ENCODE data around the gene NEIL1.
"Not testable (repeated sequence)": the region's sequence is repeated elsewhere in the genome, so short reads cannot be mapped to it uniquely, and the experiment has no call there.

The NEIL1 gene

DNA sequence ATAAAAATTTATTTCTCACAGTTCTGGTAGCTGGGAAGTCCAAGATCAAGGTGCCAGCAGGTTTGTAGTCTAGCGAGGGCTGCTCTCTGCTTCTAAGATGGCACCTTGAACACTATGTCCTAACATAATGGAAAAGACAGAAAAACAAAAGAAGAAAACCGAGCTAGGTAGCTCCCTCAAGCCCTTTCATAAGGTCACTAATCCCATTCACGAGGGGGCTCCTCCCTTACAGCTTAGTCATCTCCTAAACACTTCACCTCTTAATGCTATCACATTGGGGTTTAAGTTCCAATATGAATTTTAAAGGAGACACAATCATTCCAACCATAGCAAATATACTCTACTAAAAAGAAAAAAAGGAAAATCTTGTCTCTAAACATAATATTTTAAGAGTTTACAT lies 40.7 kb upstream of the NEIL1 start:
- Histone ChIP-seq H3K27ac (no peak overlapping the region), H3K4me2 (no peak overlapping the region), H3K4me1 (ENCODE audit: low read depth, poor library complexity, severe bottlenecking) (no peaks in the 10 kb centered on the region), H4K20me1 (ENCODE audit: insufficient read depth) (no peaks in the 10 kb centered on the region), H3K27me3 (ENCODE audit: insufficient read depth, low read depth) (no peaks in the 10 kb centered on the region), H3K79me2 (ENCODE audit: insufficient read depth, low read depth) (no peaks in the 10 kb centered on the region), H3K9ac (no peak overlapping the region), H3K4me3 (IDR thresholded peaks at IDR 0.05; ENCODE audit: insufficient read depth, low read depth, low read length) (no peak overlapping the region), H3K36me3 (ENCODE audit: insufficient read depth) (no peaks in the 10 kb centered on the region), H2AFZ (ENCODE audit: low read depth) (no peak overlapping the region)
- TF ChIP-seq, protein P1, sequence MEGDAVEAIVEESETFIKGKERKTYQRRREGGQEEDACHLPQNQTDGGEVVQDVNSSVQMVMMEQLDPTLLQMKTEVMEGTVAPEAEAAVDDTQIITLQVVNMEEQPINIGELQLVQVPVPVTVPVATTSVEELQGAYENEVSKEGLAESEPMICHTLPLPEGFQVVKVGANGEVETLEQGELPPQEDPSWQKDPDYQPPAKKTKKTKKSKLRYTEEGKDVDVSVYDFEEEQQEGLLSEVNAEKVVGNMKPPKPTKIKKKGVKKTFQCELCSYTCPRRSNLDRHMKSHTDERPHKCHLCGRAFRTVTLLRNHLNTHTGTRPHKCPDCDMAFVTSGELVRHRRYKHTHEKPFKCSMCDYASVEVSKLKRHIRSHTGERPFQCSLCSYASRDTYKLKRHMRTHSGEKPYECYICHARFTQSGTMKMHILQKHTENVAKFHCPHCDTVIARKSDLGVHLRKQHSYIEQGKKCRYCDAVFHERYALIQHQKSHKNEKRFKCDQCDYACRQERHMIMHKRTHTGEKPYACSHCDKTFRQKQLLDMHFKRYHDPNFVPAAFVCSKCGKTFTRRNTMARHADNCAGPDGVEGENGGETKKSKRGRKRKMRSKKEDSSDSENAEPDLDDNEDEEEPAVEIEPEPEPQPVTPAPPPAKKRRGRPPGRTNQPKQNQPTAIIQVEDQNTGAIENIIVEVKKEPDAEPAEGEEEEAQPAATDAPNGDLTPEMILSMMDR (conservative IDR thresholded peaks at IDR 0.05; ENCODE audit: low read depth, low read length): no peak

DNA sequence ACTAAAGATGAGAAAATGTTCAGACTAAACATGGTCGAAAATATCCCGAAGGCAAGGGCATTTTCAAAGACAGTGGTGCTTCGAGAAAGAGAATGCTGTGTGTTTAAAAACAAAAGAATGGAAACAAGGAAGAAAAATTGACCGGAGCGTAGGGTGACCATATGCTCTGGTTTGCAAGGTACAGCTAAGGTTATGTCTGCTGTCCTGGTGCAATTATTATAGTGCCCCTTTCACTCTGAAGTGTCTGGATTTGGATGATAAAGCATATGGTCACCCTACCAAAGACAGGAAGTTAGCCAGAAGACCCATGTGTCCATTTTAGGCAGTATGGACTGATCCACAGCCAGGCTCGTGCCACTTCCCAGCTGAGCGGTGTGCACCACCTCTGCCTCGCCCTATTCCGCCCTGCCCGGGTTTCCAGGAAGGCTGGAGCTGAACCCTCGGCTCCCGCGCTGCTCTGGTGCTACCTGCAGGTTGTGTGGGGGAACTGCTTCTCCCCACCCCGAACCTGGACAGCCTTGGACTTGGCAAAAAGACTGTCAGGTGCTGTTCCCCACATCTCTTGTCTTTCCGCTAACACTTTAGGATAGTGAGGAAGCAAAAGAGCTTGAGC lies 39.0 kb upstream of the NEIL1 start:
- TF ChIP-seq, protein P1 (conservative IDR thresholded peaks at IDR 0.05; ENCODE audit: low read depth, low read length): peak; percentile 42
- Histone ChIP-seq H3K4me3 (IDR thresholded peaks at IDR 0.05; ENCODE audit: insufficient read depth, low read depth, low read length) (no peak overlapping the region), H4K20me1 (ENCODE audit: insufficient read depth) (no peaks in the 10 kb centered on the region), H3K36me3 (ENCODE audit: insufficient read depth) (no peaks in the 10 kb centered on the region), H3K4me2 (no peak overlapping the region), H3K9ac (no peak overlapping the region), H3K4me1 (ENCODE audit: low read depth, poor library complexity, severe bottlenecking) (no peaks in the 10 kb centered on the region), H3K79me2 (ENCODE audit: insufficient read depth, low read depth) (no peaks in the 10 kb centered on the region), H3K27me3 (ENCODE audit: insufficient read depth, low read depth) (no peaks in the 10 kb centered on the region), H2AFZ (ENCODE audit: low read depth) (no peak overlapping the region), H3K27ac (no peak overlapping the region)

DNA sequence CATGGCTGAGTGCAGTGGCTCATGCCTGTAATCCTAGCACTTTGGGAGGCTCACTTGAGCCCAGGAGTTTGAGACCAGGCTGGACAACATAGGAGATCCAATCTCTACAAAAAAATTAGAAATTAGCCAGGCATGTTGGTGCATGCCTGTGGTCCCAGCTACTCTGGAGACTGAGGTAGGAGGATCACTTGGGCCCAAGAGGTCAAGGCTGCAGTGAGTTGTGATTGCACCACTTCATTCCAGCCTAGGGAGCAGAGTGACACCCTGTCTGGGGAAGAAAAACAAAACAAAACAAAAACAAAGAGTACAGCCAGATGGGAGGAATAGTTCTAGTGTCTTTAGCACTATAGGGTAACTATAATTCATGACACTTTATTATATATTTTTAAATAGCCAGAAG lies 37.1 kb upstream of the NEIL1 start:
- Histone ChIP-seq H3K27ac (no peak overlapping the region), H3K4me2 (no peak overlapping the region), H2AFZ (ENCODE audit: low read depth) (no peak overlapping the region), H4K20me1 (ENCODE audit: insufficient read depth) (no peaks in the 10 kb centered on the region), H3K79me2 (ENCODE audit: insufficient read depth, low read depth) (no peaks in the 10 kb centered on the region), H3K36me3 (ENCODE audit: insufficient read depth) (no peaks in the 10 kb centered on the region), H3K4me1 (ENCODE audit: low read depth, poor library complexity, severe bottlenecking) (no peaks in the 10 kb centered on the region), H3K27me3 (ENCODE audit: insufficient read depth, low read depth) (no peaks in the 10 kb centered on the region), H3K4me3 (IDR thresholded peaks at IDR 0.05; ENCODE audit: insufficient read depth, low read depth, low read length) (no peak overlapping the region), H3K9ac (no peak overlapping the region)
- TF ChIP-seq, protein P1 (conservative IDR thresholded peaks at IDR 0.05; ENCODE audit: low read depth, low read length): no peak

DNA sequence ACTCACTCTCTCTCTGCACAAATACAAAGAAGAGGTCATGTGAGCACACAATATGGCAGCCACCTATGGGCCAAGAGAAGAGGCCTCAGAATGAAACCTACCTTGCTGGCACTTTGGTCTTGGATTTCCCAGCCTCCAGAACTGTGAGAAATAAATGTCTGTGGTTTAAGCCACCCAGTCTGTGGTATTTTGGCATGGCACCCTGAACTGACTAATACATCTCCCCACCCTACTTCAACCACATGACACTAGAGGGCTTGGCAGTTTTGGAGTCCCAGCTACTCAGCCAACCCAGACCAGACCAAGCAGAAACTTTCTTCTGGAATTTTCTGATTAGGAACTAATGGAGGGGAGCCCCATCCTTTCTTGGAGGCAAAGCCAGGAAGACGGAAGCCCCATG lies 34.3 kb upstream of the NEIL1 start:
- H3K9ac ChIP-seq, H3K27ac ChIP-seq, H3K4me2 ChIP-seq: not testable (repeated sequence)

DNA sequence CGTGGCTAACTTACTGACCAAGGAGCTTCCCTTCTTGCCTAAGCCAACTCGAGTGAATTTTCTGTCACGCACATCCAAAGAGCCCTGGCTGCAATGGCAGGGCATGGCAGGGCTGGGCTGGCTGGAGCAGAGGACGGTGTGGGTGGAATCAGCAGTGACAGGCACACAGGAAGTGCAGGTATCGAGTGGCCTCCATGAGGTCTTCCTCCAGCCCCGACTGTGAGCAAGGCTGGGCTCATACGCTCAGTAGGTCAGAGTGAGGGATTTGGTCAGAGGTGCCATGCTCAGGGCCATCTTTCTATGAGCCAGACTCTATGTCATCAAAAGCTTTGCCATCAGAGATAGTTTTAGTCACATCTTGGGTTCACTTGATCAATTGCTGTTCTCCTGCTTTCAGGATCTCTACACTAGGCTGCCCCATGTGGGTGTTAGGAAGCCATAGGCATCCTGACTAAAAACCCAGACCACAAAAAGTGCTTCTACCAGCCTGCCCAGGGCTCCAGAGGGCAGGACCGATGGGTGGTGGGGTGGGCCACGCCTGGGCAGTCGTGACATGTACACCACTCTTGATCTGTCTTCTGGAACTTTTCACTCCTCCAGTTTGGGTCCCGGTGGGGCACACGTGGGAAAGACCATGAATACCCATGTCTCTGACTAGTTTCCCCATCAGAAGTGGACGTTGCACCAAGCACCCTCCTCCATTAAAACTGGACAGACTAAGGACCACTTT lies 33.6 kb upstream of the NEIL1 start:
- Histone ChIP-seq H3K4me2 (no peak overlapping the region), H3K4me1 (ENCODE audit: low read depth, poor library complexity, severe bottlenecking) (no peaks in the 10 kb centered on the region), H3K9ac (no peak overlapping the region), H3K36me3 (ENCODE audit: insufficient read depth) (no peaks in the 10 kb centered on the region), H3K27ac (no peak overlapping the region), H2AFZ (ENCODE audit: low read depth) (no peak overlapping the region), H3K79me2 (ENCODE audit: insufficient read depth, low read depth) (no peaks in the 10 kb centered on the region), H3K4me3 (IDR thresholded peaks at IDR 0.05; ENCODE audit: insufficient read depth, low read depth, low read length) (no peak overlapping the region), H3K27me3 (ENCODE audit: insufficient read depth, low read depth) (no peaks in the 10 kb centered on the region), H4K20me1 (ENCODE audit: insufficient read depth) (no peaks in the 10 kb centered on the region)
- TF ChIP-seq, protein P1 (conservative IDR thresholded peaks at IDR 0.05; ENCODE audit: low read depth, low read length): no peak

More for the DNA sequence above, 34.3 kb upstream of the NEIL1 start:
- not testable (repeated sequence) for H3K4me1 ChIP-seq (ENCODE audit: low read depth, poor library complexity, severe bottlenecking); H3K36me3 ChIP-seq (ENCODE audit: insufficient read depth); H3K27me3 ChIP-seq (ENCODE audit: insufficient read depth, low read depth); H3K4me3 ChIP-seq (IDR thresholded peaks at IDR 0.05; ENCODE audit: insufficient read depth, low read depth, low read length); H2AFZ ChIP-seq (ENCODE audit: low read depth); H4K20me1 ChIP-seq (ENCODE audit: insufficient read depth); H3K79me2 ChIP-seq (ENCODE audit: insufficient read depth, low read depth)
